Measurements from ENCODE around the gene TBX18. TPM values are rescaled to one million over a fixed set of nuclear protein-coding genes. Genes with fewer than 3 reads are reported as not detected.

Gene TBX18
- total RNA-seq, 2 experiments from 2014 or later: not detected

GRCh38 chr6:84773431-84774156 lies 9.2 kb upstream of the TBX18 start:
- no peak for DNase-seq (ENCODE audit: low spot score)
- no peak overlapping the region for H3K27ac ChIP-seq (ENCODE audit: low read depth, low read length, poor library complexity, severe bottlenecking)
- H4K20me1 ChIP-seq (ENCODE audit: insufficient read depth, low read length): no peaks in the 10 kb centered on the region
- no peak overlapping the region for H3K4me3 ChIP-seq (ENCODE audit: low read depth, low read length, poor library complexity, severe bottlenecking)
- no peaks in the 10 kb centered on the region for H3K36me3 ChIP-seq (ENCODE audit: insufficient read depth, low read length)
- ChIA-PET POLR2A (no interaction called here), CTCF (ENCODE audit: unreplicated experiment) (no interaction called here)
- intact Hi-C loops (cut with micrococcal nuclease; ENCODE audit: unreplicated experiment): no loop called here
- H3K9me3 ChIP-seq (ENCODE audit: low read length): no peaks in the 10 kb centered on the region
- H3K79me2 ChIP-seq (ENCODE audit: insufficient read depth, low read depth, low read length): no peaks in the 10 kb centered on the region
- no peak overlapping the region for H3K4me2 ChIP-seq (ENCODE audit: low read length)
- no peak overlapping the region for H2AFZ ChIP-seq (ENCODE audit: low read length)
- no TSS peak for BruUV-seq (replicated peaks)
- no peak for TF ChIP-seq EZH2phosphoT487 (IDR thresholded peaks at IDR 0.05; ENCODE audit: borderline replicate concordance, low read depth, low read length)
- TF ChIP-seq, protein P1, sequence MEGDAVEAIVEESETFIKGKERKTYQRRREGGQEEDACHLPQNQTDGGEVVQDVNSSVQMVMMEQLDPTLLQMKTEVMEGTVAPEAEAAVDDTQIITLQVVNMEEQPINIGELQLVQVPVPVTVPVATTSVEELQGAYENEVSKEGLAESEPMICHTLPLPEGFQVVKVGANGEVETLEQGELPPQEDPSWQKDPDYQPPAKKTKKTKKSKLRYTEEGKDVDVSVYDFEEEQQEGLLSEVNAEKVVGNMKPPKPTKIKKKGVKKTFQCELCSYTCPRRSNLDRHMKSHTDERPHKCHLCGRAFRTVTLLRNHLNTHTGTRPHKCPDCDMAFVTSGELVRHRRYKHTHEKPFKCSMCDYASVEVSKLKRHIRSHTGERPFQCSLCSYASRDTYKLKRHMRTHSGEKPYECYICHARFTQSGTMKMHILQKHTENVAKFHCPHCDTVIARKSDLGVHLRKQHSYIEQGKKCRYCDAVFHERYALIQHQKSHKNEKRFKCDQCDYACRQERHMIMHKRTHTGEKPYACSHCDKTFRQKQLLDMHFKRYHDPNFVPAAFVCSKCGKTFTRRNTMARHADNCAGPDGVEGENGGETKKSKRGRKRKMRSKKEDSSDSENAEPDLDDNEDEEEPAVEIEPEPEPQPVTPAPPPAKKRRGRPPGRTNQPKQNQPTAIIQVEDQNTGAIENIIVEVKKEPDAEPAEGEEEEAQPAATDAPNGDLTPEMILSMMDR (conservative IDR thresholded peaks at IDR 0.05; ENCODE audit: low read length): no peak
- no peaks in the 10 kb centered on the region for H3K4me1 ChIP-seq (ENCODE audit: insufficient read depth, low read length, poor library complexity, severe bottlenecking)
- no peaks in the 10 kb centered on the region for H3K9me2 ChIP-seq (ENCODE audit: insufficient read depth, low read length)

DNA sequence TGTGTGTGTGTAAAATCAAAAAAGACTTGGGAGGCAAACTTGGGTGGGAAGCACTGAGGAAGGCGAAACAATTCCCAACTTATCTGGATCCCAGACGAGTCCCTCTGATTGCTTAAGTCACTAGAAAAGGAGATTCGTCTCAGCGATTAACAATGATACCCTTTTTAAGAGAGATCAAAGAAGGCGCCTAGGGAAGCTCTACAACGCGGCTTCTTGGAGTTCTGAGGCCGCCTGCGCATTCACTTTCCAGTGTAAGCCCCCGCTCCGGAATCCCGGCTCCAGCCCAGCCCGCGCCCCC lies 8.7 kb upstream of the TBX18 start:
- H4K20me1 ChIP-seq (ENCODE audit: insufficient read depth, low read length): no peaks in the 10 kb centered on the region
- intact Hi-C loops (cut with micrococcal nuclease; ENCODE audit: unreplicated experiment): no loop called here
- H3K79me2 ChIP-seq (ENCODE audit: insufficient read depth, low read depth, low read length): no peaks in the 10 kb centered on the region
- no TSS peak for BruUV-seq (replicated peaks)
- H3K4me2 ChIP-seq (ENCODE audit: low read length): no peak overlapping the region
- H3K9me3 ChIP-seq (ENCODE audit: low read length): no peaks in the 10 kb centered on the region
- CTCF ChIA-PET (ENCODE audit: unreplicated experiment): no interaction called here
- POLR2A ChIA-PET: no interaction called here
- no peak overlapping the region for H3K4me3 ChIP-seq (ENCODE audit: low read depth, low read length, poor library complexity, severe bottlenecking)
- TF ChIP-seq EZH2phosphoT487 (IDR thresholded peaks at IDR 0.05; ENCODE audit: borderline replicate concordance, low read depth, low read length): no peak
- TF ChIP-seq, protein P1 (conservative IDR thresholded peaks at IDR 0.05; ENCODE audit: low read length): no peak
- no peak overlapping the region for H2AFZ ChIP-seq (ENCODE audit: low read length)
- H3K36me3 ChIP-seq (ENCODE audit: insufficient read depth, low read length): no peaks in the 10 kb centered on the region
- no peak overlapping the region for H3K27ac ChIP-seq (ENCODE audit: low read depth, low read length, poor library complexity, severe bottlenecking)
- no peaks in the 10 kb centered on the region for H3K9me2 ChIP-seq (ENCODE audit: insufficient read depth, low read length)
- DNase-seq (ENCODE audit: low spot score): no peak
- H3K4me1 ChIP-seq (ENCODE audit: insufficient read depth, low read length, poor library complexity, severe bottlenecking): no peaks in the 10 kb centered on the region

DNA sequence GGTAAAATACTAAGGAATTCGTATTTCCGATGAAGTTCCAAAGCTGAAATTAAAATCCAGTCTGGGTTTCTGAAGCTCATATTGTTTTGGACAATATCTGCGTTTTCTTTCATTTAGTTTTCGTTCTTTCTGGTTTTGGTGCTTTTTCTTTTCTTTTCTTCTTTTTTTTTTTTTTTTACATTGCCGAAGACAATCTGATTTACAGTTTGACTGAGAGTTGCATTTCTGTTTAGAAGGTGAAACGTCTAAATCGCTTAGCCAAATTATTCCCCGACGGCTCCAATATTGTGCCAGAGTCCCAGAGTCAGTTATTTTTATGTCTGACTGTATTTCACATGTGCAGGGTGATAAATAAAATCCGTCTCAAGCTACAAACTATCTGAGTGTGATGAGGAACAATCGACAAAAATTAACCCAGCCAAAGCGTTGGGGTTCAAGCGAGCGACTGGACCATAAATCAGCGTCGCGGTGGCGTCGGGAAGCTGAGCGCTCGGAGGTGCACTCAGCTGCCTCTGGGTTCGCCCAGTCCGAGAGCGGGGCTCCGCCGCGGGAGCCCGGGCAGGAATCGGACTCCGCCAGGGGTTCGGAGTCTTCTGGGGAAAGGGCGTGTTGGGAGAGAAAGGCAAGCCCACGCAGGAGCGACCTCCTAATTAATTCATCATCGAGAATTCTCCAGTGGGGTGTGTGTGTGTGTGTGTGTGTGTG lies 8.2 kb upstream of the TBX18 start:
- Histone ChIP-seq H3K27ac (ENCODE audit: low read depth, low read length, poor library complexity, severe bottlenecking) (no peak overlapping the region), H3K4me3 (ENCODE audit: low read depth, low read length, poor library complexity, severe bottlenecking) (no peak overlapping the region), H3K9me3 (ENCODE audit: low read length) (no peaks in the 10 kb centered on the region), H4K20me1 (ENCODE audit: insufficient read depth, low read length) (no peaks in the 10 kb centered on the region), H2AFZ (ENCODE audit: low read length) (no peak overlapping the region), H3K4me2 (ENCODE audit: low read length) (no peak overlapping the region), H3K36me3 (ENCODE audit: insufficient read depth, low read length) (no peaks in the 10 kb centered on the region), H3K79me2 (ENCODE audit: insufficient read depth, low read depth, low read length) (no peaks in the 10 kb centered on the region), H3K9me2 (ENCODE audit: insufficient read depth, low read length) (no peaks in the 10 kb centered on the region), H3K4me1 (ENCODE audit: insufficient read depth, low read length, poor library complexity, severe bottlenecking) (no peaks in the 10 kb centered on the region)
- ChIA-PET POLR2A (no interaction called here), CTCF (ENCODE audit: unreplicated experiment) (no interaction called here)
- TF ChIP-seq EZH2phosphoT487 (IDR thresholded peaks at IDR 0.05; ENCODE audit: borderline replicate concordance, low read depth, low read length): no peak
- intact Hi-C loops (cut with micrococcal nuclease; ENCODE audit: unreplicated experiment): no loop called here
- no peak for DNase-seq (ENCODE audit: low spot score)
- no TSS peak for BruUV-seq (replicated peaks)
